HL-60 (cell line): Measurements from ENCODE around the gene CLIP2.

Experiments
- DNase-seq, 2 experiments: peaks; one replicate each; pipeline ENCODE4 v3.0.0-alpha.2; 2010 to 2020; ENCODE audit warnings: low read depth in 1 of 2, low spot score in 1 of 2
- H3K27ac ChIP-seq: fragments of 250-450 bp; sonication (Bioruptor Pico); replicated peaks from 2 replicates; pipeline ENCODE4 v1.5.1; 2020; ENCODE audit warnings: mild to moderate bottlenecking, moderate library complexity
- H3K27me3 ChIP-seq: fragments of 250-450 bp; sonication (Bioruptor Pico); 2 replicates; pipeline ENCODE4 v1.5.1; 2021; ENCODE audit warnings: mild to moderate bottlenecking, moderate library complexity; ENCODE audit not compliant: insufficient read depth, poor library complexity, severe bottlenecking
- H3K4me3 ChIP-seq: replicated peaks from 2 replicates; pipeline ENCODE4 v1.5.1; 2011; ENCODE audit warnings: mild to moderate bottlenecking, control low read depth, low read length; ENCODE audit not compliant: insufficient read depth
- CTCF ChIP-seq: IDR thresholded peaks from one replicate; pipeline ENCODE4 v1.5.1; 2011; ENCODE audit warnings: low read length, control low read depth, inconsistent platforms; ENCODE audit not compliant: insufficient read depth
- GABPA ChIP-seq: IDR thresholded peaks from 2 replicates; pipeline ENCODE4 v1.6.1; 2012; ENCODE audit warnings: low read depth
- POLR2AphosphoS5 ChIP-seq: IDR thresholded peaks from 2 replicates; pipeline ENCODE4 v1.6.1; 2012; ENCODE audit warnings: low read depth
- REST ChIP-seq: IDR thresholded peaks from 2 replicates; pipeline ENCODE4 v1.6.1; 2012; ENCODE audit warnings: low read depth; ENCODE audit not compliant: insufficient replicate concordance
- SPI1 ChIP-seq: IDR thresholded peaks from 2 replicates; pipeline ENCODE4 v1.6.1; 2012; ENCODE audit warnings: low read depth, mild to moderate bottlenecking, borderline replicate concordance

The CLIP2 gene

GRCh38 chr7:74373536-74373935, 84.3 kb downstream of the CLIP2 start:
- TF ChIP-seq POLR2AphosphoS5, result no peak
- TF ChIP-seq REST, result no peak
- no peak for TF ChIP-seq GABPA
- no peak for TF ChIP-seq SPI1
- no peak for TF ChIP-seq CTCF
- no peak for DNase-seq
- H3K4me3 ChIP-seq, result no peak overlapping the region
- H3K27ac ChIP-seq, result no peak overlapping the region
- H3K27me3 ChIP-seq, result no peaks in the 10 kb centered on the region

- Histone ChIP-seq H3K27ac (no peak overlapping the region), H3K4me3 (no peak overlapping the region), H3K27me3 (no peaks in the 10 kb centered on the region)
- no peak for DNase-seq
- TF ChIP-seq REST, result no peak
- no peak for TF ChIP-seq GABPA
- no peak for TF ChIP-seq POLR2AphosphoS5
- TF ChIP-seq SPI1, result no peak
- TF ChIP-seq CTCF, result no peak
These were observed 86.6 kb downstream of the CLIP2 start for GRCh38 chr7:74375726-74376220.

- Histone ChIP-seq H3K27me3 (no peaks in the 10 kb centered on the region), H3K4me3 (no peak overlapping the region), H3K27ac (no peak overlapping the region)
- TF ChIP-seq POLR2AphosphoS5 (no peak), REST (no peak), SPI1 (no peak), GABPA (no peak), CTCF (no peak)
- no peak for DNase-seq
These were observed 87.2 kb downstream of the CLIP2 start for GRCh38 chr7:74376256-74377036.
